ENCODE data around the gene ATG7.

ATG7 gene

GRCh38 chr3:11226042-11226370 lies 46.2 kb upstream of the ATG7 start:
- Histone ChIP-seq H3K9me3 (ENCODE audit: insufficient read depth, low read length, severe bottlenecking) (no peaks in the 10 kb centered on the region), H4K20me1 (ENCODE audit: insufficient read depth, low read length) (no peaks in the 10 kb centered on the region), H3K4me1 (ENCODE audit: insufficient read depth, low read length) (no peaks in the 10 kb centered on the region), H3K4me2 (ENCODE audit: insufficient read depth, low read length) (no peak overlapping the region), H3K36me3 (ENCODE audit: insufficient read depth, low read length) (no peaks in the 10 kb centered on the region), H3K27ac (ENCODE audit: low read length) (no peak overlapping the region), H3K79me2 (ENCODE audit: insufficient read depth, low read length) (no peaks in the 10 kb centered on the region), H2AFZ (ENCODE audit: low read depth, low read length) (no peak overlapping the region), H3K4me3 (ENCODE audit: low read depth in 1 of 2, low read length in 2 of 2) (no peak overlapping the region), H3K9ac (ENCODE audit: low read depth, low read length) (no peak overlapping the region), H3K27me3 (ENCODE audit: insufficient read depth, low read length, poor library complexity) (no peaks in the 10 kb centered on the region)
- TF ChIP-seq EZH2 (IDR thresholded peaks at IDR 0.05; ENCODE audit: borderline replicate concordance, low read depth, low read length, severe bottlenecking) (no peak), CTCF (IDR thresholded peaks at IDR 0.05; ENCODE audit: borderline replicate concordance, extremely low read depth, low read length, poor library complexity, severe bottlenecking) (no peak)
- DNase-seq (no peak), ATAC-seq (ENCODE audit: insufficient read depth, low read depth) (no peak)

GRCh38 chr3:11228041-11228440 lies 44.2 kb upstream of the ATG7 start:
- Histone ChIP-seq H3K9ac (ENCODE audit: low read depth, low read length) (no peak overlapping the region), H3K27me3 (ENCODE audit: insufficient read depth, low read length, poor library complexity) (peaks cover under 1% of the 10 kb centered on the region), H3K9me3 (ENCODE audit: insufficient read depth, low read length, severe bottlenecking) (no peaks in the 10 kb centered on the region), H3K4me1 (ENCODE audit: insufficient read depth, low read length) (no peaks in the 10 kb centered on the region), H4K20me1 (ENCODE audit: insufficient read depth, low read length) (no peaks in the 10 kb centered on the region), H3K27ac (ENCODE audit: low read length) (no peak overlapping the region), H2AFZ (ENCODE audit: low read depth, low read length) (no peak overlapping the region), H3K4me2 (ENCODE audit: insufficient read depth, low read length) (no peak overlapping the region), H3K79me2 (ENCODE audit: insufficient read depth, low read length) (no peaks in the 10 kb centered on the region), H3K4me3 (ENCODE audit: low read depth in 1 of 2, low read length in 2 of 2) (no peak overlapping the region), H3K36me3 (ENCODE audit: insufficient read depth, low read length) (no peaks in the 10 kb centered on the region)
- DNase-seq: no peak
- ATAC-seq (ENCODE audit: insufficient read depth, low read depth): no peak
- TF ChIP-seq EZH2 (IDR thresholded peaks at IDR 0.05; ENCODE audit: borderline replicate concordance, low read depth, low read length, severe bottlenecking) (no peak), CTCF (IDR thresholded peaks at IDR 0.05; ENCODE audit: borderline replicate concordance, extremely low read depth, low read length, poor library complexity, severe bottlenecking) (no peak)

- H3K36me3 ChIP-seq (ENCODE audit: insufficient read depth, low read length): no peaks in the 10 kb centered on the region
- no peak overlapping the region for H3K4me2 ChIP-seq (ENCODE audit: insufficient read depth, low read length)
- no peaks in the 10 kb centered on the region for H3K9me3 ChIP-seq (ENCODE audit: insufficient read depth, low read length, severe bottlenecking)
- no peak overlapping the region for H2AFZ ChIP-seq (ENCODE audit: low read depth, low read length)
- ATAC-seq (ENCODE audit: insufficient read depth, low read depth): no peak
- H3K27ac ChIP-seq (ENCODE audit: low read length): no peak overlapping the region
- H3K4me1 ChIP-seq (ENCODE audit: insufficient read depth, low read length): no peaks in the 10 kb centered on the region
- H3K9ac ChIP-seq (ENCODE audit: low read depth, low read length): no peak overlapping the region
- H3K27me3 ChIP-seq (ENCODE audit: insufficient read depth, low read length, poor library complexity): peaks cover 4% of the 10 kb centered on the region
- no peaks in the 10 kb centered on the region for H3K79me2 ChIP-seq (ENCODE audit: insufficient read depth, low read length)
- TF ChIP-seq EZH2 (IDR thresholded peaks at IDR 0.05; ENCODE audit: borderline replicate concordance, low read depth, low read length, severe bottlenecking) (no peak), CTCF (IDR thresholded peaks at IDR 0.05; ENCODE audit: borderline replicate concordance, extremely low read depth, low read length, poor library complexity, severe bottlenecking) (no peak)
- H3K4me3 ChIP-seq (ENCODE audit: low read depth in 1 of 2, low read length in 2 of 2): no peak overlapping the region
- no peaks in the 10 kb centered on the region for H4K20me1 ChIP-seq (ENCODE audit: insufficient read depth, low read length)
- no peak for DNase-seq
These were observed 42.1 kb upstream of the ATG7 start for GRCh38 chr3:11230125-11230524.

GRCh38 chr3:11230832-11231231 lies 41.4 kb upstream of the ATG7 start:
- DNase-seq (no peak), ATAC-seq (ENCODE audit: insufficient read depth, low read depth) (no peak)
- Histone ChIP-seq H3K27me3 (ENCODE audit: insufficient read depth, low read length, poor library complexity) (peaks cover 4% of the 10 kb centered on the region), H3K36me3 (ENCODE audit: insufficient read depth, low read length) (no peaks in the 10 kb centered on the region), H3K9ac (ENCODE audit: low read depth, low read length) (no peak overlapping the region), H3K79me2 (ENCODE audit: insufficient read depth, low read length) (no peaks in the 10 kb centered on the region), H3K4me3 (ENCODE audit: low read depth in 1 of 2, low read length in 2 of 2) (no peak overlapping the region), H3K9me3 (ENCODE audit: insufficient read depth, low read length, severe bottlenecking) (no peaks in the 10 kb centered on the region), H2AFZ (ENCODE audit: low read depth, low read length) (no peak overlapping the region), H3K27ac (ENCODE audit: low read length) (no peak overlapping the region), H4K20me1 (ENCODE audit: insufficient read depth, low read length) (no peaks in the 10 kb centered on the region), H3K4me1 (ENCODE audit: insufficient read depth, low read length) (no peaks in the 10 kb centered on the region), H3K4me2 (ENCODE audit: insufficient read depth, low read length) (no peak overlapping the region)
- TF ChIP-seq EZH2 (IDR thresholded peaks at IDR 0.05; ENCODE audit: borderline replicate concordance, low read depth, low read length, severe bottlenecking) (no peak), CTCF (IDR thresholded peaks at IDR 0.05; ENCODE audit: borderline replicate concordance, extremely low read depth, low read length, poor library complexity, severe bottlenecking) (no peak)
